AG04450 (cell line): ENCODE data around the gene MTO1. TPM values are rescaled to one million over a fixed set of nuclear protein-coding genes. Genes with fewer than 3 reads are reported as not detected.

ENCODE experiments used
- CTCF ChIA-PET: fragments of 300-600, 350-600 bp; formaldehyde crosslinking; extraction: SDS; loops from one replicate; lab custom pipeline; 2022; ENCODE audit warnings: antibody characterized with exemption, inconsistent platforms; lab: Charles Lee
- POLR2A ChIA-PET: fragments of 350-600 bp; formaldehyde crosslinking; extraction: SDS; loops from one replicate; lab custom pipeline; 2021; ENCODE audit warnings: antibody characterized with exemption, inconsistent platforms; lab: Yijun Ruan, JAX
- DNase-seq: peaks from one replicate; pipeline ENCODE4 v3.0.0-alpha.2; 2011; ENCODE audit warnings: low read depth, low spot score
- H3K27ac ChIP-seq: one replicate; pipeline ENCODE4 v1.5.1; 2012; ENCODE audit warnings: low read depth, low read length, control low read depth
- H3K27me3 ChIP-seq: one replicate; pipeline ENCODE4 v1.6.0; 2012; ENCODE audit warnings: low read length; ENCODE audit not compliant: control insufficient read depth, insufficient read depth
- H3K4me3 ChIP-seq: 2 replicates; pipeline ENCODE4 v1.5.1; 2011; ENCODE audit warnings: mild to moderate bottlenecking, low read depth, low read length, control low read depth
- H3K9me3 ChIP-seq: 2 replicates; pipeline ENCODE4 v1.5.1; 2012; ENCODE audit warnings: low read length; ENCODE audit not compliant: control insufficient read depth, insufficient read depth
- CTCF ChIP-seq: IDR thresholded peaks from 2 replicates; pipeline ENCODE4 v1.5.1; 2011; ENCODE audit warnings: low read depth, low read length, control low read depth, inconsistent platforms
- polyA minus RNA-seq: library from RNA; depleted of rRNA, polyadenylated mRNA; stranded (reverse); fragments of >200 nt; gene quantifications from 2 replicates; pipeline ENCODE4 v1.2.3, GENCODE V29; 2011; rRNA and poly(A)+ RNA removed
- polyA plus RNA-seq: library from polyadenylated mRNA; depleted of rRNA; stranded (reverse); fragments of >200 nt; gene quantifications from 2 replicates; pipeline ENCODE4 v1.2.3, GENCODE V29; 2011; rRNA removed

MTO1 gene, protein sequence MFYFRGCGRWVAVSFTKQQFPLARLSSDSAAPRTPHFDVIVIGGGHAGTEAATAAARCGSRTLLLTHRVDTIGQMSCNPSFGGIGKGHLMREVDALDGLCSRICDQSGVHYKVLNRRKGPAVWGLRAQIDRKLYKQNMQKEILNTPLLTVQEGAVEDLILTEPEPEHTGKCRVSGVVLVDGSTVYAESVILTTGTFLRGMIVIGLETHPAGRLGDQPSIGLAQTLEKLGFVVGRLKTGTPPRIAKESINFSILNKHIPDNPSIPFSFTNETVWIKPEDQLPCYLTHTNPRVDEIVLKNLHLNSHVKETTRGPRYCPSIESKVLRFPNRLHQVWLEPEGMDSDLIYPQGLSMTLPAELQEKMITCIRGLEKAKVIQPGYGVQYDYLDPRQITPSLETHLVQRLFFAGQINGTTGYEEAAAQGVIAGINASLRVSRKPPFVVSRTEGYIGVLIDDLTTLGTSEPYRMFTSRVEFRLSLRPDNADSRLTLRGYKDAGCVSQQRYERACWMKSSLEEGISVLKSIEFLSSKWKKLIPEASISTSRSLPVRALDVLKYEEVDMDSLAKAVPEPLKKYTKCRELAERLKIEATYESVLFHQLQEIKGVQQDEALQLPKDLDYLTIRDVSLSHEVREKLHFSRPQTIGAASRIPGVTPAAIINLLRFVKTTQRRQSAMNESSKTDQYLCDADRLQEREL
- 21.1 and 23.1 TPM in 2 replicates for polyA plus RNA-seq
- 15.0 and 16.7 TPM in 2 replicates for polyA minus RNA-seq

GRCh38 chr6:73461537-73462350 lies at the start of gene MTO1:
Gene MTO1, plus strand, starts transcription at chr6:73461737. Its CDS starts 118 bp downstream, at chr6:73461855.
- H3K27ac ChIP-seq: peak within 1 kb of the TSS; percentile 92
- no peaks in the 10 kb centered on the region for H3K27me3 ChIP-seq
- H3K9me3 ChIP-seq: no peaks in the 10 kb centered on the region; the same call in 1 of the 2 replicates
- ChIA-PET CTCF (interaction anchor here (0.8 to 1.3 kb wide), 3 partner anchors 73 to 1050 kb away, joined by 3 to 7 read pairs (median 4); no protein-coding TSS in a partner anchor), POLR2A (interaction anchor here (0.6 to 1.5 kb wide), 8 partner anchors 10 to 119 kb away, joined by 3 to 7 read pairs (median 5); partner anchors contain the start of gene CGAS)
- TF ChIP-seq CTCF: no peak
- DNase-seq: peak; percentile 70
- peak within 1 kb of the TSS; percentile 76 for H3K4me3 ChIP-seq

- Histone ChIP-seq H3K4me3 (no peak overlapping the region), H3K27ac (no peak overlapping the region), H3K9me3 (no peaks in the 10 kb centered on the region), H3K27me3 (no peaks in the 10 kb centered on the region)
- POLR2A ChIA-PET: no interaction called here
- DNase-seq: no peak
- TF ChIP-seq CTCF: no peak
- CTCF ChIA-PET: no interaction called here
Observed at GRCh38 chr6:73413102-73413501, 48.4 kb upstream of the MTO1 start.

DNA sequence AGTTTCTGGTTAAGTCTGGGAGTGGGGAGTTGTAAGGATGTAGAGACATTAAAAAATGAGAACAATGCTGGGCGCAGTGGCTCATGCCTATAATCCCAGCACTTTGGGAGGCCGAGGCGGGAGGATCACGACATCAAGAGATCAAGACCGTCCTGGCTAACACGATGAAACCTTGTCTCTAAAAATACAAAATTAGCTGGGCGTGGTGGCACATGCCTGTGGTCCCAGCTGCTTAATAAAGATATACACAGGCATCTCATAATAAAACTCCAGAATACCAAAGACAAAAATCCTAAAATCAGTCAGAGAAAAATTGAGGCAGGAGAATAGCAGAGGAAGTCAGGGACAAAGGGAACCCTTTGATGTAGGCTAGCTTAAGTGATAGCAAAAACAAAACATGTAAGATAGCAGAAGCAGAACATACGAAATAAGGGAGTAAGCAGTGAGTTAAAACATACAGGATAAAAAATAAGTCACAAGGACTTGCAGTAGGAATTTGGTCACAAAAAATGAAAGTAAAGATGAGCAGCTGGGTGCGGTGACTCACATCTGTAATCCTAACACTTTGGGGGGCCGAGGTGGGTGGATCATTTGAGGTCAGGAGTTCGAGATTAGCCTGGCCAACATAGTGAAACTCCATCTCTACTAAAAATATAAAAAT lies 43.3 kb upstream of the MTO1 start:
- no peak for TF ChIP-seq CTCF
- POLR2A ChIA-PET: interaction anchor here (0.5 kb wide), 1 partner anchor 95 kb away, joined by 3 read pairs; no protein-coding TSS in a partner anchor
- H3K9me3 ChIP-seq: no peaks in the 10 kb centered on the region
- CTCF ChIA-PET: interaction anchor here (0.7 kb wide), 1 partner anchor 193 kb away, joined by 3 read pairs; no protein-coding TSS in a partner anchor
- no peak overlapping the region for H3K4me3 ChIP-seq
- no peak overlapping the region for H3K27ac ChIP-seq
- no peaks in the 10 kb centered on the region for H3K27me3 ChIP-seq
- DNase-seq: peak; percentile 1

GRCh38 chr6:73421534-73421933 lies 40.0 kb upstream of the MTO1 start:
- TF ChIP-seq CTCF: no peak
- Histone ChIP-seq H3K4me3 (no peak overlapping the region), H3K27me3 (no peaks in the 10 kb centered on the region), H3K27ac (no peak overlapping the region), H3K9me3 (no peaks in the 10 kb centered on the region)
- CTCF ChIA-PET: no interaction called here
- POLR2A ChIA-PET: interaction anchor here (0.6 kb wide), 1 partner anchor 12 kb away, joined by 3 read pairs; no protein-coding TSS in a partner anchor
- DNase-seq: no peak
